Uterus (tissue), 2 donors: ENCODE measurements around the gene GPR37L1.

ENCODE experiments used
- POLR2A ChIP-seq, 2 donors: fragments of 450-650 bp; IDR thresholded peaks; one replicate each; pipeline ENCODE4 v1.6.1; 2016; ENCODE audit warnings: antibody characterized with exemption in 2 of 2, mild to moderate bottlenecking in 1 of 2, moderate library complexity in 1 of 2
- TF ChIP-seq, protein P1 (sequence below), 4 experiments: fragments of 200-600 bp in 2 of 4; fragments of 450-650 bp in 2 of 4; sonication (generic) in 2 of 4; IDR thresholded peaks; one replicate each; pipeline ENCODE4 v1.5.1; 2016 to 2019; ENCODE audit warnings: antibody characterized with exemption in 4 of 4, mild to moderate bottlenecking in 2 of 4, moderate library complexity in 1 of 4

DNA sequence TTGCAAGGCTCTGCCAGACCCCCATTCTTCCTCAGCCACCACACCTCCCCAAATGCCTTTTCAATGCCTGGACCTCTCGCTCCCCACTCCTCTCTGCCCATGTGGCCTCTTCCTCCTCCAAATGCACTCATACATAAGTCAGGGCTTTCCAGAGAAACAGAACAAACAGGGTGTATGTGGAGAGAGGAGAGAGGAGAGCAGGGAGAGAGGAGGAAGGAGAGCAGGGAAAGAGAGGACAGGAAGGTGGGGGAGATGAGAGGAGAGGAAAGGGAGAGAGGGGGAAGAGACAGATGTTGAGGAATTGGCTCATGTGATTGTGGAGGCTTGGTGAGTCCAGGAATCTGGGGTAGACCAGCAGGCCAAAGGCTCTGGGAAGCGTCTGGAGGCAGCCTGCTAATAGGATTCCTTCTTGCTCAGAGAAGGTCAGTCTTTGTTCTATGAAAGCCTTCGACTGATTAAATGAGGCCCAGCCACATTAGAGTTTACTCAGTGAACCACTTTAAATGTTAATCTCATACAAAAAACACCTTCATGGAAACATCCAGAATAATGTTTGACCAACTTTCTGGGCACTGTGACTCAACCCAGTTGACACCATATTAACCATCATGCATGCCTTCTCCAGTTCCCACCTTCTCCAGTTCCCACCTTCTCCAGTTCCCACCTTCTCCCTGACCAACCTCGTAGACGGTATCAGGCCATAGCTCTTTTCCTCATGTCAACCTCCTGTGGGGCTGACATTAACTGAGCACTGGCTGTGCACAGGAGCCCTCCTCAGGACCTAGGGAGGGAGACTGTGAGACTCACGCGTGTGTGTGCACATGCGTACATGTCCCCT, 59.5 kb downstream of the GPR37L1 start:
- TF ChIP-seq, protein P1, sequence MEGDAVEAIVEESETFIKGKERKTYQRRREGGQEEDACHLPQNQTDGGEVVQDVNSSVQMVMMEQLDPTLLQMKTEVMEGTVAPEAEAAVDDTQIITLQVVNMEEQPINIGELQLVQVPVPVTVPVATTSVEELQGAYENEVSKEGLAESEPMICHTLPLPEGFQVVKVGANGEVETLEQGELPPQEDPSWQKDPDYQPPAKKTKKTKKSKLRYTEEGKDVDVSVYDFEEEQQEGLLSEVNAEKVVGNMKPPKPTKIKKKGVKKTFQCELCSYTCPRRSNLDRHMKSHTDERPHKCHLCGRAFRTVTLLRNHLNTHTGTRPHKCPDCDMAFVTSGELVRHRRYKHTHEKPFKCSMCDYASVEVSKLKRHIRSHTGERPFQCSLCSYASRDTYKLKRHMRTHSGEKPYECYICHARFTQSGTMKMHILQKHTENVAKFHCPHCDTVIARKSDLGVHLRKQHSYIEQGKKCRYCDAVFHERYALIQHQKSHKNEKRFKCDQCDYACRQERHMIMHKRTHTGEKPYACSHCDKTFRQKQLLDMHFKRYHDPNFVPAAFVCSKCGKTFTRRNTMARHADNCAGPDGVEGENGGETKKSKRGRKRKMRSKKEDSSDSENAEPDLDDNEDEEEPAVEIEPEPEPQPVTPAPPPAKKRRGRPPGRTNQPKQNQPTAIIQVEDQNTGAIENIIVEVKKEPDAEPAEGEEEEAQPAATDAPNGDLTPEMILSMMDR (IDR thresholded peaks at IDR 0.05) = no peak
- TF ChIP-seq POLR2A (IDR thresholded peaks at IDR 0.05) = no peak
